ENCODE data around the gene ATP9B.

GRCh38 chr18:79345981-79346380 lies 276.8 kb downstream of the ATP9B start:
- no peak for TF ChIP-seq POLR2A (IDR thresholded peaks at IDR 0.05; ENCODE audit: low read depth)
- no peak for TF ChIP-seq EP300 (IDR thresholded peaks at IDR 0.05)
- no peak for TF ChIP-seq CTCF (IDR thresholded peaks at IDR 0.05)
